K562 (cell line): Measurements from ENCODE around the gene ZSWIM9. TPM values are rescaled to one million over a fixed set of nuclear protein-coding genes. Genes with fewer than 3 reads are reported as not detected.

ENCODE experiments used
- CBFA2T3 ChIP-seq: fragments of 450-650 bp; IDR thresholded peaks from 2 replicates; pipeline ENCODE4 v1.6.1; 2017
- CBX2 ChIP-seq: fragments of 200-600 bp; sonication (generic); IDR thresholded peaks from one replicate; pipeline ENCODE4 v1.6.1; 2012; ENCODE audit warnings: mild to moderate bottlenecking, low read length, inconsistent platforms; ENCODE audit not compliant: insufficient read depth, poor library complexity, severe bottlenecking
- CHAMP1 ChIP-seq: fragments of 450-650 bp; IDR thresholded peaks from 2 replicates; pipeline ENCODE4 v1.6.1; 2016; ENCODE audit warnings: mild to moderate bottlenecking
- FUS ChIP-seq: fragments of 200-400 bp; formaldehyde crosslinking; optimal IDR thresholded peaks from 2 replicates; pipeline ENCODE3; 2017; ENCODE audit warnings: low read depth, low read length
- IRF2 ChIP-seq: sonication (generic); formaldehyde crosslinking; IDR thresholded peaks from 2 replicates; pipeline ENCODE4 v1.8.1; 2022; ENCODE audit warnings: mild to moderate bottlenecking, missing genetic modification reagents
- IRF9 ChIP-seq: fragments of 450-650 bp; IDR thresholded peaks from 2 replicates; pipeline ENCODE4 v1.6.1; 2016; ENCODE audit warnings: missing biosample characterization, missing genetic modification characterization
- LARP7 ChIP-seq: fragments of 450-650 bp; IDR thresholded peaks from 2 replicates; pipeline ENCODE4 v1.6.1; 2016
- NFATC3 ChIP-seq: fragments of 450-650 bp; IDR thresholded peaks from 2 replicates; pipeline ENCODE4 v1.6.1; 2017; ENCODE audit warnings: mild to moderate bottlenecking
- PATZ1 ChIP-seq: fragments of 250-450 bp; sonication (Bioruptor Pico); IDR thresholded peaks from 2 replicates; pipeline ENCODE4 v1.5.0; 2020; ENCODE audit warnings: mild to moderate bottlenecking, borderline replicate concordance
- PCBP1 ChIP-seq: fragments of 200-400 bp; formaldehyde crosslinking; IDR thresholded peaks from 2 replicates; pipeline ENCODE4 v1.6.1; 2018; ENCODE audit warnings: mild to moderate bottlenecking, low read depth, low read length; ENCODE audit not compliant: poor library complexity, severe bottlenecking
- POLR2AphosphoS5 ChIP-seq: IDR thresholded peaks from 2 replicates; pipeline ENCODE4 v1.6.1; 2011; ENCODE audit warnings: mild to moderate bottlenecking, low read depth, low read length, moderate library complexity; ENCODE audit not compliant: control insufficient read depth, insufficient read depth
- RBBP5 ChIP-seq: fragments of 200-600 bp; sonication (generic); IDR thresholded peaks from 2 replicates; pipeline ENCODE4 v1.6.1; 2012; ENCODE audit warnings: borderline replicate concordance, mild to moderate bottlenecking, low read length, control low read depth, inconsistent platforms; ENCODE audit not compliant: insufficient read depth, poor library complexity, severe bottlenecking
- SMARCC2 ChIP-seq: fragments of 450-650 bp; IDR thresholded peaks from 2 replicates; pipeline ENCODE4 v1.6.1; 2017; ENCODE audit warnings: antibody characterized with exemption, moderate library complexity, mild to moderate bottlenecking, low read depth
- STAT6 ChIP-seq: sonication (generic); formaldehyde crosslinking; IDR thresholded peaks from 2 replicates; pipeline ENCODE4 v1.8.1; 2023; ENCODE audit warnings: mild to moderate bottlenecking, missing genetic modification reagents
- TAL1 ChIP-seq: fragments of 450-650 bp; IDR thresholded peaks from 2 replicates; pipeline ENCODE4 v1.6.1; 2016; ENCODE audit warnings: mild to moderate bottlenecking
- TBL1XR1 ChIP-seq, 2 experiments: IDR thresholded peaks; 2 replicates each; pipeline ENCODE4 v1.6.1; 2012; ENCODE audit warnings: improper control_type of control experiment in 2 of 2, low read length in 2 of 2, mild to moderate bottlenecking in 1 of 2
- TRIM28 ChIP-seq: fragments of 450-650 bp; IDR thresholded peaks from 2 replicates; pipeline ENCODE4 v1.6.1; 2017
- ZBTB17 ChIP-seq: fragments of 450-650 bp; formaldehyde crosslinking; IDR thresholded peaks from 2 replicates; pipeline ENCODE4 v1.4.0; 2020; ENCODE audit warnings: mild to moderate bottlenecking
- ZKSCAN1 ChIP-seq: fragments of 150-350 bp; IDR thresholded peaks from 2 replicates; pipeline ENCODE4 v1.6.1; 2016; ENCODE audit warnings: low read depth, low read length
- ZNF143 ChIP-seq: sonication (generic); formaldehyde crosslinking; IDR thresholded peaks from 2 replicates; pipeline ENCODE4 v1.9.0; 2022; ENCODE audit warnings: mild to moderate bottlenecking, missing genetic modification reagents
- ZNF3 ChIP-seq: fragments of 250-450 bp; sonication (Bioruptor Pico); IDR thresholded peaks from 2 replicates; pipeline ENCODE4 v1.5.0; 2021; ENCODE audit warnings: mild to moderate bottlenecking, moderate library complexity
- polyA plus RNA-seq, 8 experiments: library from polyadenylated mRNA; depleted of rRNA in 4 of 8; stranded (reverse) in 5 of 8; unstranded in 3 of 8; fragments of >200 nt; fragmentation: Nextera tagmentation in 2 of 8; fragmentation: Illumina TruSeq in 1 of 8; extraction: Ambion mirVana in 2 of 8; extraction: Trizol in 1 of 8; gene quantifications; 2 replicates each; pipeline versions ENCODE4 v1.2.1 to v1.2.3, GENCODE V29; 2011 to 2014; ENCODE audit warnings: inconsistent platforms in 1 of 8, missing spikeins in 1 of 8
- total RNA-seq, 7 experiments: library from RNA; depleted of rRNA in 6 of 7; stranded (reverse); fragments of >200 nt in 6 of 7; fragmentation: Illumina TruSeq in 2 of 7; extraction: Trizol in 2 of 7; gene quantifications; 2 replicates each; pipeline versions ENCODE4 v1.2.1 to v1.2.3, GENCODE V29; 2011 to 2021; ENCODE audit warnings: low replicate concordance in 1 of 7

Gene ZSWIM9
- total and polyA plus RNA-seq, 9 of the 15 experiments (the other 6 are each of a cell fraction or from before 2014, with no cell fraction given): 0.04 to 1.4 (median 0.34) TPM; not detected in 1

GRCh38 chr19:48169939-48170803, at the start of gene ZSWIM9, which contains the start of gene LIG1 (continued):
- TF ChIP-seq PATZ1 (CRISPR knock-in tag): no peak
- TF ChIP-seq NFATC3: no peak
- no peak for TF ChIP-seq LARP7
- peak; percentile 33 for TF ChIP-seq RBBP5
- no peak for TF ChIP-seq FUS
- TF ChIP-seq PCBP1: peak; percentile 79
- 0 out of 2 replicates have a peak, but pooled peaks have one; percentile 55 for TF ChIP-seq POLR2AphosphoS5
- TF ChIP-seq IRF2 (CRISPR knock-in tag): no peak
- TF ChIP-seq SMARCC2: no peak
- no peak for TF ChIP-seq ZNF3
- no peak for TF ChIP-seq TAL1
- peak; percentile 61 for TF ChIP-seq TRIM28
- TF ChIP-seq CHAMP1: no peak
- no peak for TF ChIP-seq CBX2
- TF ChIP-seq IRF9 (tag): no peak
- peak; percentile 64; the same call in 1 of the 2 replicates for TF ChIP-seq ZBTB17 (CRISPR knock-in tag)
- no peak for TF ChIP-seq TBL1XR1 (IDR thresholded peaks at IDR 0.05; ENCODE audit: low read length in 2 of 2)
- TF ChIP-seq CBFA2T3: no peak
- TF ChIP-seq STAT6 (CRISPR knock-in tag): no peak
- TF ChIP-seq ZNF143: peak; percentile 91
- no peak for TF ChIP-seq ZKSCAN1
